Breast epithelium (tissue), 4 donors: ENCODE results near the gene JPH4. TPM values are rescaled to one million over a fixed set of nuclear protein-coding genes. Genes with fewer than 3 reads are reported as not detected.

Experiments
- DNase-seq, 2 donors: peaks; one replicate each; pipeline ENCODE4 v3.0.0-alpha.2; 2019; ENCODE audit warnings: low spot score in 2 of 2
- H3K27ac ChIP-seq, 2 donors: fragments of 200-600 bp; sonication (generic) in 1 of 2; one replicate each; pipeline ENCODE4 v1.5.1; 2016 to 2019; ENCODE audit warnings: mild to moderate bottlenecking in 1 of 2
- H3K27me3 ChIP-seq, 2 donors: fragments of 200-600 bp; sonication (generic) in 1 of 2; one replicate each; pipeline versions ENCODE4 v1.5.1 to v1.6.0; 2017 to 2019; ENCODE audit warnings: control low read depth in 1 of 2, mild to moderate bottlenecking in 1 of 2
- H3K36me3 ChIP-seq: fragments of 200-600 bp; one replicate; pipeline ENCODE4 v1.5.1; 2019
- H3K4me1 ChIP-seq, 2 donors: fragments of 200-600 bp; sonication (generic); one replicate each; pipeline ENCODE4 v1.5.1; 2016 to 2019; ENCODE audit warnings: control low read depth in 1 of 2
- H3K4me3 ChIP-seq, 3 donors: fragments of 200-600 bp; sonication (generic); 1 replicate in 2 of 3; 2 replicates in 1 of 3; pipeline ENCODE4 v1.5.1; 2016 to 2019; ENCODE audit warnings: mild to moderate bottlenecking in 3 of 3, moderate library complexity in 2 of 3
- H3K9me3 ChIP-seq, 2 donors: fragments of 200-600 bp; sonication (generic) in 1 of 2; one replicate each; pipeline ENCODE4 v1.5.1; 2016 to 2019; ENCODE audit warnings: control low read depth in 1 of 2
- POLR2A ChIP-seq: fragments of 450-650 bp; IDR thresholded peaks from one replicate; pipeline ENCODE4 v1.6.1; 2016; ENCODE audit warnings: antibody characterized with exemption, mild to moderate bottlenecking, moderate library complexity
- POLR2AphosphoS5 ChIP-seq, 3 donors: sonication (generic); formaldehyde crosslinking; IDR thresholded peaks; one replicate each; pipeline ENCODE4 v1.6.1; 2017; ENCODE audit warnings: antibody characterized with exemption in 3 of 3
- intact Hi-C: fragments of 100-400 bp; cut with DNase I; formaldehyde crosslinking; loops from one replicate; pipeline ENCODE4 v1.15.1; 2023; ENCODE audit warnings: low total_unique reads
- total RNA-seq, 3 donors: library from RNA; depleted of rRNA; stranded (reverse); fragments of >200 nt; gene quantifications; one replicate each; pipeline ENCODE4 v1.1.0, GENCODE V29; 2016
- TF ChIP-seq, protein P1 (sequence below), 3 donors: fragments of 450-650 bp; IDR thresholded peaks; one replicate each; pipeline ENCODE4 v1.5.1; 2016 to 2017; ENCODE audit warnings: antibody characterized with exemption in 3 of 3, mild to moderate bottlenecking in 3 of 3, moderate library complexity in 3 of 3

JPH4 gene
- total RNA-seq, 3 donors from 2014 or later, result 0.66 to 0.96 (median 0.73) TPM

DNA sequence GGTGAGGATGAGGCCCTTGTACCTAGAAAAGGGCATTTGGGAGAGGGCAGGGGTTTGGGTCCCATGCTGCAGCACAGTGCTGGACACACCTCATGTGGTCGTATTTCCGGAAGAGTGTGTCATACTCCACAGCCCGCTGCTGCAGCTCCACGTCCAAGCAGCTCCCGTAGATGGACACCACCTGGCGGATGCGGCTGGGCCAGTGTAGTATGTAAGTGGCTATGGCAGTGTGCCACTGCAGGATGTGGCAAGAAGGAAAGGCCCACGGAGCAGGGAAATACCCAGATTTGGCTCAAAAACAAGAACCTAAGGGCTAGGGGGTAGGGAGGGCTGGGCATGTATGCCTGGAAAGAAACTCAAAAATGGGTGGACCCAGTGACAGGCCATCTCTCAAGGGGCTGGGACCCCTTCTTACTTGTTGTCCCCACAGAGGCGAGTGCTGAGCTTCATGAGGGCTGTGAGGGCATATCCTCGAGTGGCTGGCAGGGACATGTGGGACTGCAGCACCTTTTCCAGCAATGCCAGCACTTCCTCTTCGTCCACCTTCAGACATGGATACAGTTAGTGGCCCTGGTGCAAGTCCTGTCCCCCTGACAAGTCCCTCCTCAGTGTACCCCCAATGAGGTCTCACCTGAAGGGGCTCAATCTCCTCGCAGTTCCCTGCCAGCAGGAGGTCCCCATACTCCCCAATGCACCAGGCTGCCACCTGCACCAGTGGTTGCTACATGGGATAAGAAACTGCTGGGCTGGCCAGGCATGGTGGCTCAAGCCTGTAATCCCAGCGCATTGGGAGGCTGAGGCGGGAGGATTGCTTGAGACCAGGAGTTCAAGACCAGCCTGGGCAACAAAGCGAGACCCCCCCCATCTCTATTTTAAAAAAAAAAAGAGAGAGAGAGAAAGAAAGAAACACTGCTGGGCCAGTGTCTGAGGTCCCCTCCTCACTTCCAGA lies 16.4 kb downstream of the JPH4 start:
- TF ChIP-seq, protein P1, sequence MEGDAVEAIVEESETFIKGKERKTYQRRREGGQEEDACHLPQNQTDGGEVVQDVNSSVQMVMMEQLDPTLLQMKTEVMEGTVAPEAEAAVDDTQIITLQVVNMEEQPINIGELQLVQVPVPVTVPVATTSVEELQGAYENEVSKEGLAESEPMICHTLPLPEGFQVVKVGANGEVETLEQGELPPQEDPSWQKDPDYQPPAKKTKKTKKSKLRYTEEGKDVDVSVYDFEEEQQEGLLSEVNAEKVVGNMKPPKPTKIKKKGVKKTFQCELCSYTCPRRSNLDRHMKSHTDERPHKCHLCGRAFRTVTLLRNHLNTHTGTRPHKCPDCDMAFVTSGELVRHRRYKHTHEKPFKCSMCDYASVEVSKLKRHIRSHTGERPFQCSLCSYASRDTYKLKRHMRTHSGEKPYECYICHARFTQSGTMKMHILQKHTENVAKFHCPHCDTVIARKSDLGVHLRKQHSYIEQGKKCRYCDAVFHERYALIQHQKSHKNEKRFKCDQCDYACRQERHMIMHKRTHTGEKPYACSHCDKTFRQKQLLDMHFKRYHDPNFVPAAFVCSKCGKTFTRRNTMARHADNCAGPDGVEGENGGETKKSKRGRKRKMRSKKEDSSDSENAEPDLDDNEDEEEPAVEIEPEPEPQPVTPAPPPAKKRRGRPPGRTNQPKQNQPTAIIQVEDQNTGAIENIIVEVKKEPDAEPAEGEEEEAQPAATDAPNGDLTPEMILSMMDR (IDR thresholded peaks at IDR 0.05), result no peak
- TF ChIP-seq POLR2A (no peak), POLR2AphosphoS5 (IDR thresholded peaks at IDR 0.05) (no peak)
- no peaks in the 10 kb centered on the region for H3K36me3 ChIP-seq
- peak in 1 of 2 donors; percentile 73 for DNase-seq

DNA sequence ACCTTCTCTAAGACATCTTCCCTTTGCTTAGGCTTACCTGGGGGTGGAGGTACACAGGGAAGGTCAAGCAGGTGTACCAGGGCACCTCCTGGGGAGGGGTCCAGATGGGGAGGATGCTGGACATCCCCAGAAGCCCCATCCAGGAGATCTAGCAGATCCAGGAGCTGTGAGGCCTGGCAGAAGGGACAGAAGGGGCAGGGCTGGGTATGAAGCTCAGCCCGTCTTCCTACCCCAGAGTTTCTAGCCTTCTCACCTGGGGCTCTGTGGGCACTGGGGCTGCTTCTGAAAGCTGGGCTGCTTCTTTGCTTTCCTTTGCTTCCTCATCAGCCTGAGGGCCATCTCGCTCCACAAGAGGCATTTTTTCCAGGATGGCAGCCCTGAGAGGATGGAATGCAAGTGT lies 17.3 kb downstream of the JPH4 start:
- no peak overlapping the region for H3K4me3 ChIP-seq
- H3K4me1 ChIP-seq, result no peaks in the 10 kb centered on the region
- H3K27me3 ChIP-seq, result no peaks in the 10 kb centered on the region
- no peaks in the 10 kb centered on the region for H3K36me3 ChIP-seq
- no peaks in the 10 kb centered on the region for H3K9me3 ChIP-seq
- intact Hi-C loops, result loop anchor here (5.0 kb wide), 2 partner anchors 84 to 791 kb away; no protein-coding TSS in a partner anchor
- H3K27ac ChIP-seq, result peak overlapping the region; percentile 63 to 76
- no peak for TF ChIP-seq POLR2AphosphoS5 (IDR thresholded peaks at IDR 0.05)
- no peak for TF ChIP-seq POLR2A
- TF ChIP-seq, protein P1 (IDR thresholded peaks at IDR 0.05), result no peak
- DNase-seq, result no peak

More for the DNA sequence above, 16.4 kb downstream of the JPH4 start:
- H3K27ac ChIP-seq, result peak overlapping the region; percentile 63 to 76
- peaks cover 0 to 4% of the 10 kb centered on the region in 2 donors for H3K4me1 ChIP-seq
- H3K4me3 ChIP-seq, result no peak overlapping the region
- H3K27me3 ChIP-seq, result no peaks in the 10 kb centered on the region
- no peaks in the 10 kb centered on the region for H3K9me3 ChIP-seq
- intact Hi-C loops, result loop anchor here (5.0 kb wide), 2 partner anchors 85 to 790 kb away; no protein-coding TSS in a partner anchor

DNA sequence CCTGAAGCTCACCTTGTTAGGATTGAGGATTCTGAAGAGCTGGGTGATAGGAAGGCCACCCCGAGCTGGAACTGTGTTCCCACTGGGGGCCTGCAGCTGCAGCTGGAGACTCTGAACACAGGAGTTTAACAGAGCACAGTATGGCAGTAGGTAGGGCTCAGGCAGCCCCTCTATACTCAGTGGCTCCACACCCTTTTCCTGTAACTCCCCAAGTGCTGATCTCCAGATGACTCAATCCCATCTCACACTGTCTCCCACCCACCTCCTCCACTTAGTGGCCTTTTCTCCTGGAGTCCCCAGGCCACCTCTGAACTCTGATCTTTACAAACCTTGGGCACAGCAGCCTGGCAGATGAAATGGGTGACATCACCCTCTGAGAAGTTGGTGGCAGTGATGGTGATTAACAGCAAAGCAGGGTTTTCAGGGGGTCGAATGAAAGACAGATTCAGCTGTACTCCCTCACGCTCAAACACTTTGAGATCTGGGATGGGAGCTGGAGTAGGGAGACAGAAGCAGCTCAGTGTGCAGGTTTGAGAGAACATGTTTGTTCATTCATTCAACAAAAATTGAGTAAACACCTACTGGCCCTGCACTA lies 18.6 kb downstream of the JPH4 start:
- TF ChIP-seq POLR2AphosphoS5 (IDR thresholded peaks at IDR 0.05) (no peak), POLR2A (no peak)
- TF ChIP-seq, protein P1 (IDR thresholded peaks at IDR 0.05), result no peak
- H3K4me1 ChIP-seq, result no peaks in the 10 kb centered on the region
- H3K4me3 ChIP-seq, result no peak overlapping the region
- H3K27ac ChIP-seq, result no peak overlapping the region
- no peak for DNase-seq
- intact Hi-C loops, result loop anchor here (5.0 to 10.0 kb wide), 3 partner anchors 83 to 792 kb away; partner anchors contain the start of genes BCL2L2 and PPP1R3E
- no peaks in the 10 kb centered on the region for H3K36me3 ChIP-seq
- H3K27me3 ChIP-seq, result no peaks in the 10 kb centered on the region
- H3K9me3 ChIP-seq, result no peaks in the 10 kb centered on the region

DNA sequence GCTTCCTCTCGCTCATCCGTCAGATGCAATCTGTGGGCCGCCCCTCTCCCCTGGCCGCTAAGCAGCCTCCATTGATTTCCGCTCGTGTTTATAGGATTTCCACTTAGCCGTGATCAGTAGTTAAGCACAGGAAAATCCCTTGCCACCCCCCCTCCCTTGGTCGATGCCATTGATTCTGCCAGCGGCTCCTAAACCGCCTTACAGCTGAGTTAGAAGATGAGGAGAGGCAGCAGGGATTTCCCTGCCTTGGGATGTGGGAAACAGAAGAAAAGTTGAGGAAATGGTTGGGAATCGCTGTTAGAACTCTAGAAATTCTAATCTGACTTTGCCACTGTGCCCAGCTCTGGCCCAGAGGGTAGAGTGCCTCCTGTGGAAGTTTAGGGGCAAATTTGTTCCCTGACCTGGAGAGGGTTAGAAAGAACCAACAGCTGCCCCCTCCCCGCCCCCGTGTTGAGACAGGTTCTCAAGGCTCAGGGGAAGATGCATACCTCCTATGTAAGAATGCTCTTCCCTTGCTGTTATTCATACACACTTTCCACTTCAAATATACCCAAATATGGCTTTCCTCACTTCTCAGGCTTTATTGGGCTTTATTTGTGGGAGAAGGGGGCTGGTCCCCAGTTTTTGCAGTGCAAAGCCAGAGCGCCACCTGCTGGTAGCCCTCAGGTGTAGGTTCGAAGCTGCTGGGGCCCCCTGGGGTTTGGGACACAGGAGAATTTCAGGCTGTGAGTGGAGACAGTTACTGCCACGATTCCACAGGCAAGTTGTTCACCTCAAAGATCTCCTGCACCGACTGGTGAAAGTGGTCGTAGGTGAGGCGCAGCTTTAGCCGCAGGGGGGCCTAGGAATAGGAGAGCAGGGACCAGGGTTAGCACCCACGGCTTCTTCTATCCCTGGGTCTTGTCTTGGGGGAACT lies 19.3 kb downstream of the JPH4 start:
- TF ChIP-seq, protein P1 (IDR thresholded peaks at IDR 0.05), result peak; percentile 49 to 56 (median 53)
- TF ChIP-seq POLR2A, result no peak
- no peak for TF ChIP-seq POLR2AphosphoS5 (IDR thresholded peaks at IDR 0.05)
- no peaks in the 10 kb centered on the region for H3K4me1 ChIP-seq
- H3K36me3 ChIP-seq, result no peaks in the 10 kb centered on the region
- no peaks in the 10 kb centered on the region for H3K27me3 ChIP-seq
- no peak overlapping the region for H3K4me3 ChIP-seq
- DNase-seq, result no peak
- intact Hi-C loops, result loop anchor here (10.0 kb wide), 1 partner anchor 254 kb away; the partner anchor contains the start of genes BCL2L2 and PPP1R3E
- H3K27ac ChIP-seq, result no peak overlapping the region
- no peaks in the 10 kb centered on the region for H3K9me3 ChIP-seq
